ENCODE measurements around the gene UNC5A. TPM values are rescaled to one million over a fixed set of nuclear protein-coding genes. Genes with fewer than 3 reads are reported as not detected.

The UNC5A gene
- total RNA-seq, 1 experiment from 2014 or later: 10.1 TPM

GRCh38 chr5:176843673-176844072 is 33.3 kb downstream of the UNC5A start:
- no peaks in the 10 kb centered on the region for H3K27me3 ChIP-seq (ENCODE audit: insufficient read depth, low read length)
- intact Hi-C loops (cut with micrococcal nuclease): no loop called here
- H3K4me1 ChIP-seq (ENCODE audit: control insufficient read depth in 1 of 2, insufficient read depth in 2 of 2, low read length in 2 of 2): no peaks in the 10 kb centered on the region
- ChIA-PET POLR2A (no interaction called here), RAD21 (ENCODE audit: low non-redundant PET in 1 of 2, low total read pairs in 2 of 2, uncharacterized antibody in 2 of 2, unreplicated experiment in 2 of 2) (no interaction called here), CTCF (no interaction called here)
- no peak overlapping the region for H3K4me3 ChIP-seq (replicated peaks in 1 of 2; ENCODE audit: low read depth in 1 of 2, low read length in 2 of 2)
- no peaks in the 10 kb centered on the region for H4K20me1 ChIP-seq (ENCODE audit: insufficient read depth)
- no peak overlapping the region for H3K27ac ChIP-seq (ENCODE audit: low read depth, low read length)
- TF ChIP-seq EZH2 (IDR thresholded peaks at IDR 0.05) (no peak), ZFX (IDR thresholded peaks at IDR 0.05) (no peak), EZH2phosphoT487 (IDR thresholded peaks at IDR 0.05; ENCODE audit: borderline replicate concordance) (no peak), SIN3A (IDR thresholded peaks at IDR 0.05; ENCODE audit: low read depth) (no peak), REST (IDR thresholded peaks at IDR 0.05; ENCODE audit: low read depth) (no peak), ELF1 (IDR thresholded peaks at IDR 0.05; ENCODE audit: borderline replicate concordance, low read depth) (no peak), TCF7L2 (IDR thresholded peaks at IDR 0.05; ENCODE audit: borderline replicate concordance, extremely low read depth, insufficient read depth, insufficient read length) (no peak), SRF (IDR thresholded peaks at IDR 0.05; ENCODE audit: low read depth) (no peak), POLR2AphosphoS5 (IDR thresholded peaks at IDR 0.05; ENCODE audit: low read depth, low read length) (no peak), SP1 (IDR thresholded peaks at IDR 0.05; ENCODE audit: low read depth) (no peak)
- no peaks in the 10 kb centered on the region for H3K79me2 ChIP-seq (ENCODE audit: insufficient read depth, low read length)
- H3K9ac ChIP-seq (ENCODE audit: low read length): no peak overlapping the region
- H3K9me2 ChIP-seq (ENCODE audit: insufficient read depth): no peaks in the 10 kb centered on the region
- H2AFZ ChIP-seq (ENCODE audit: low read depth, low read length, poor library complexity, severe bottlenecking): no peak overlapping the region
- ATAC-seq: no peak
- no TSS peak for BruUV-seq (replicated peaks)
- no peak for DNase-seq (ENCODE audit: low read depth, low spot score)
- no peaks in the 10 kb centered on the region for H3K36me3 ChIP-seq (ENCODE audit: control insufficient read depth in 1 of 2, insufficient read depth in 2 of 2, low read length in 2 of 2)
- H3K4me2 ChIP-seq (ENCODE audit: low read length): no peak overlapping the region
- no peaks in the 10 kb centered on the region for H3K9me3 ChIP-seq (ENCODE audit: control insufficient read depth in 1 of 2, insufficient read depth in 1 of 2, low read depth in 1 of 2, low read length in 2 of 2)
